K562 (cell line): ENCODE measurements around the gene NR5A2. TPM values are rescaled to one million over a fixed set of nuclear protein-coding genes. Genes with fewer than 3 reads are reported as not detected.

Experiments used
- ATAC-seq: fragments of 200-7000 bp; cut with Tn5 transposase; 3 replicates; pipeline ENCODE4 v1.9.1; 2020; ENCODE audit warnings: moderate library complexity
- BruUV-seq: library from RNA; stranded (reverse); fragments of 400-500 nt; replicated peaks from 2 replicates; lab custom pipeline; 2021; lab: Mats Ljungman, UMichigan
- CTCF ChIA-PET: fragments of 300-600 bp; formaldehyde crosslinking; extraction: SDS; loops from one replicate; lab custom pipeline; 2021; ENCODE audit warnings: low intra/inter-chr PET ratio; lab: Yijun Ruan, JAX
- POLR2A ChIA-PET: fragments of 300-600, 350-650 bp; sonication (Branson Sonifier 250); formaldehyde crosslinking; extraction: SDS; loops from one replicate; lab custom pipeline; 2021; ENCODE audit warnings: antibody characterized with exemption, inconsistent platforms; lab: Yijun Ruan, JAX
- DNase-seq, 4 experiments: peaks; one replicate each; pipeline versions ENCODE4 v3.0.0 to v3.0.0-alpha.2; 2011 to 2018; ENCODE audit warnings: low spot score in 3 of 4, mixed read lengths in 3 of 4; ENCODE audit errors: extremely low read depth in 1 of 4
- FAIRE-seq: peaks from 2 replicates; lab custom pipeline; 2011; peaks lifted over from hg19 to GRCh38; lab: Jason Lieb, UNC
- H2AFZ ChIP-seq: 2 replicates; pipeline ENCODE4 v1.6.0; 2011; ENCODE audit warnings: low read depth, low read length, control low read depth, inconsistent platforms
- H3K27ac ChIP-seq: fragments of 200-600 bp; 3 replicates; pipeline ENCODE4 v1.8.0; 2011; ENCODE audit warnings: low read depth, mild to moderate bottlenecking, control low read depth, inconsistent platforms, low read length, moderate library complexity, mixed read lengths; ENCODE audit errors: extremely low read depth
- H3K27me3 ChIP-seq, 2 experiments: fragments of 300-600 bp in 1 of 2; 2 replicates in 1 of 2; 3 replicates in 1 of 2; pipeline versions ENCODE4 v1.6.0 to v1.8.0; 2011; ENCODE audit warnings: inconsistent platforms in 2 of 2, low read length in 2 of 2, mild to moderate bottlenecking in 1 of 2, mixed read lengths in 1 of 2, moderate library complexity in 1 of 2; ENCODE audit not compliant: control insufficient read depth in 2 of 2, insufficient read depth in 2 of 2
- H3K36me3 ChIP-seq: fragments of 300-600 bp; 3 replicates; pipeline ENCODE4 v1.8.0; 2011; ENCODE audit warnings: mild to moderate bottlenecking, low read length, inconsistent platforms; ENCODE audit not compliant: control insufficient read depth, insufficient read depth
- H3K4me1 ChIP-seq, 2 experiments: fragments of 200-600 bp in 1 of 2; replicated peaks in 1 of 2; 2 replicates in 1 of 2; 3 replicates in 1 of 2; pipeline versions ENCODE4 v1.5.1 to v1.8.0; 2011; ENCODE audit warnings: inconsistent platforms in 2 of 2, low read length in 2 of 2, mild to moderate bottlenecking in 1 of 2, mixed read lengths in 1 of 2, moderate library complexity in 1 of 2; ENCODE audit not compliant: control insufficient read depth in 2 of 2, insufficient read depth in 2 of 2
- H3K4me2 ChIP-seq: 2 replicates; pipeline ENCODE4 v1.6.1; 2011; ENCODE audit warnings: low read length, control low read depth, inconsistent platforms, mixed read lengths; ENCODE audit not compliant: insufficient read depth
- H3K4me3 ChIP-seq: fragments of 200-600 bp; sonication (generic), shearing (Covaris generic); 2 replicates; pipeline ENCODE4 v1.5.1; 2016; ENCODE audit warnings: control low read depth, inconsistent platforms
- H3K79me2 ChIP-seq: fragments of 200-600 bp; 3 replicates; pipeline ENCODE4 v1.8.0; 2011; ENCODE audit warnings: low read length, inconsistent platforms; ENCODE audit not compliant: control insufficient read depth, insufficient read depth
- H3K9ac ChIP-seq, 2 experiments: 2 replicates each; pipeline versions ENCODE4 v1.6.0 to v1.6.1; 2011; ENCODE audit warnings: low read depth in 2 of 2, low read length in 2 of 2, control low read depth in 1 of 2, inconsistent platforms in 1 of 2, mild to moderate bottlenecking in 1 of 2, mixed read lengths in 1 of 2; ENCODE audit not compliant: insufficient read depth in 1 of 2
- H3K9me1 ChIP-seq: one replicate; pipeline ENCODE4 v1.6.0; 2011; ENCODE audit warnings: inconsistent platforms, mild to moderate bottlenecking, low read length, moderate library complexity; ENCODE audit not compliant: control insufficient read depth, insufficient read depth
- H3K9me3 ChIP-seq: replicated peaks from 2 replicates; pipeline ENCODE4 v1.5.1; 2011; ENCODE audit warnings: low read depth, low read length, inconsistent platforms; ENCODE audit not compliant: control insufficient read depth, insufficient read depth
- H4K20me1 ChIP-seq: replicated peaks from 2 replicates; pipeline ENCODE4 v1.6.1; 2011; ENCODE audit warnings: low read length, inconsistent platforms, mixed read lengths; ENCODE audit not compliant: control insufficient read depth, insufficient read depth
- ATF7 ChIP-seq: fragments of 450-650 bp; IDR thresholded peaks from 2 replicates; pipeline ENCODE4 v1.7.1; 2014; ENCODE audit warnings: mild to moderate bottlenecking, moderate library complexity
- CCAR2 ChIP-seq: fragments of 200-400 bp; formaldehyde crosslinking; IDR thresholded peaks from 2 replicates; pipeline ENCODE4 v1.6.1; 2017; ENCODE audit warnings: mild to moderate bottlenecking, low read depth, low read length
- EZH2 ChIP-seq: IDR thresholded peaks from 2 replicates; pipeline ENCODE4 v1.6.1; 2012; ENCODE audit warnings: low read depth, mild to moderate bottlenecking, inconsistent platforms, low read length, borderline replicate concordance
- HSF4 ChIP-seq: fragments of 250-450 bp; sonication (Bioruptor Pico); IDR thresholded peaks from 2 replicates; pipeline ENCODE4 v2.1.2; 2022; ENCODE audit warnings: mild to moderate bottlenecking, moderate library complexity, borderline replicate concordance
- KLF13 ChIP-seq: fragments of 450-650 bp; IDR thresholded peaks from 2 replicates; pipeline ENCODE4 v1.6.1; 2016; ENCODE audit warnings: missing genetic modification characterization, low read depth, mild to moderate bottlenecking, missing compliant biosample characterization, moderate library complexity, borderline replicate concordance
- SLC30A9 ChIP-seq: fragments of 250-450 bp; sonication (Bioruptor Pico); IDR thresholded peaks from 2 replicates; pipeline ENCODE4 v1.8.0; 2022; ENCODE audit warnings: mild to moderate bottlenecking, moderate library complexity
- ZNF586 ChIP-seq: fragments of 450-650 bp; formaldehyde crosslinking; conservative IDR thresholded peaks from 2 replicates; pipeline ENCODE4 v1.4.0; 2020; ENCODE audit warnings: mild to moderate bottlenecking, moderate library complexity
- WGBS: fragments of 100-300 bp; shearing (Covaris generic); methylation state at CpG from one replicate; pipeline ENCODE4 v1.1.6; 2016; ENCODE audit warnings: low coverage, mixed read lengths; ENCODE audit not compliant: insufficient coverage; ENCODE audit errors: missing lambda C conversion rate; 5-methylcytosine and 5-hydroxymethylcytosine counted together
- in situ Hi-C: fragments of 300-500 bp; cut with MboI; formaldehyde crosslinking; loops from 4 replicates; pipeline ENCODE4 v1.15.0; 2018; ENCODE audit warnings: inconsistent platforms, mixed read lengths
- intact Hi-C: fragments of 100-400 bp; cut with micrococcal nuclease; formaldehyde crosslinking; loops from 2 replicates; pipeline ENCODE4 v1.14.2; 2022
- polyA plus RNA-seq, 8 experiments: library from polyadenylated mRNA; depleted of rRNA in 4 of 8; stranded (reverse) in 5 of 8; unstranded in 3 of 8; fragments of >200 nt; fragmentation: Nextera tagmentation in 2 of 8; fragmentation: Illumina TruSeq in 1 of 8; extraction: Ambion mirVana in 2 of 8; extraction: Trizol in 1 of 8; gene quantifications; 2 replicates each; pipeline versions ENCODE4 v1.2.1 to v1.2.3, GENCODE V29; 2011 to 2014; ENCODE audit warnings: inconsistent platforms in 1 of 8, missing spikeins in 1 of 8
- total RNA-seq, 7 experiments: library from RNA; depleted of rRNA in 6 of 7; stranded (reverse); fragments of >200 nt in 6 of 7; fragmentation: Illumina TruSeq in 2 of 7; extraction: Trizol in 2 of 7; gene quantifications; 2 replicates each; pipeline versions ENCODE4 v1.2.1 to v1.2.3, GENCODE V29; 2011 to 2021; ENCODE audit warnings: low replicate concordance in 1 of 7
- TF ChIP-seq, protein P1 (sequence below): sonication (generic); formaldehyde crosslinking; IDR thresholded peaks from 2 replicates; pipeline ENCODE4 v1.8.0; 2022; ENCODE audit warnings: mild to moderate bottlenecking, missing genetic modification reagents, borderline replicate concordance

The NR5A2 gene
- total and polyA plus RNA-seq, 9 of the 15 experiments (the other 6 are each of a cell fraction or from before 2014, with no cell fraction given) = 0.13 to 0.40 (median 0.29) TPM

DNA sequence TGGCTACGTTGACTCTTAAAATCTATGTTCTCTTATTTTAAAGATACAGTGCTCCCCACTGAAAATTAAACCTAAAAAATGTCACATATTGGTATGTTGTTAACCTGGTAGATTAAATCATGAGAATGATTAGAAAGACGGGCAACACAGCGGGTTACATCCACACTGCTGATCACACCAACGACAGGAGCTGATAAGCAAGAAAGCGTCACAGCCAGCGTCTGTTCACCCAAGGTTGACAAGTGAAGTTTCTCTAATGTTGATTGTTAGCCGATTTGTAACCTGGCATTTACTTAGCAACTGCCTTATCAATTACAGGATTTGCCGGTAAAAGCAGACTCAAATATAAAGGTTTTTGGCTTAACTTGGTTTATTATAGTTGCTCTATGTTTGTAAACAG, 149.3 kb downstream of the NR5A2 start (continued):
- TF ChIP-seq SLC30A9 = no peak

DNA sequence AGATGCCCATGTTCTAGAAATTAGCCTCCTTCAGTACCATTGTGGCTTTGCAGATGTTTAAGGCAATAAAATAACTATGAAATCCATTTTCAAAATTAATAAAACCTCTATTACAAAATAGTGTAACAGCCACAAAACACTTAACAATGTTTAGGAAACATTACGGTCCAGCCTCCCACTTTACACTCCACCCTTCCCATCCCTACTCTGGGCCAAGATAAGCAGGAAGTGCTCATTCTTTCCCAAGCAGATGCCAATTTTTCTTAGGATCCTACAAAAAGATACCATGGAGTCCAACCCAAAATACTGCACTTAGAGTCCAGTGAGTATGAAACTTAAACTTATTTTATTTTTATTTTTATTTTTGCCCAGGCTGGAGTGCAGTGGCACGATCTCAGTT, 150.8 kb downstream of the NR5A2 start:
- no peaks in the 10 kb centered on the region for H4K20me1 ChIP-seq
- H3K4me2 ChIP-seq = no peak overlapping the region
- H2AFZ ChIP-seq = no peak overlapping the region
- peaks cover 0 to 7% of the 10 kb centered on the region in 2 experiments; a peak in 2 of 5 replicates for H3K4me1 ChIP-seq
- TF ChIP-seq HSF4 (CRISPR knock-in tag) (no peak), CCAR2 (no peak), EZH2 (no peak), KLF13 (tag) (no peak), ZNF586 (no peak), ATF7 (no peak)
- TF ChIP-seq, protein P1, sequence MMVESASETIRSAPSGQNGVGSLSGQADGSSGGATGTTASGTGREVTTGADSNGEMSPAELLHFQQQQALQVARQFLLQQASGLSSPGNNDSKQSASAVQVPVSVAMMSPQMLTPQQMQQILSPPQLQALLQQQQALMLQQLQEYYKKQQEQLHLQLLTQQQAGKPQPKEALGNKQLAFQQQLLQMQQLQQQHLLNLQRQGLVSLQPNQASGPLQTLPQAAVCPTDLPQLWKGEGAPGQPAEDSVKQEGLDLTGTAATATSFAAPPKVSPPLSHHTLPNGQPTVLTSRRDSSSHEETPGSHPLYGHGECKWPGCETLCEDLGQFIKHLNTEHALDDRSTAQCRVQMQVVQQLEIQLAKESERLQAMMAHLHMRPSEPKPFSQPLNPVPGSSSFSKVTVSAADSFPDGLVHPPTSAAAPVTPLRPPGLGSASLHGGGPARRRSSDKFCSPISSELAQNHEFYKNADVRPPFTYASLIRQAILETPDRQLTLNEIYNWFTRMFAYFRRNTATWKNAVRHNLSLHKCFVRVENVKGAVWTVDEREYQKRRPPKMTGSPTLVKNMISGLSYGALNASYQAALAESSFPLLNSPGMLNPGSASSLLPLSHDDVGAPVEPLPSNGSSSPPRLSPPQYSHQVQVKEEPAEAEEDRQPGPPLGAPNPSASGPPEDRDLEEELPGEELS (CRISPR knock-in tag) = no peak
- 0 out of 5 replicates have a peak, but pooled peaks cover 0 to 5% of the 10 kb centered on the region in 2 experiments for H3K27me3 ChIP-seq
- CTCF ChIA-PET = no interaction called here
- no peaks in the 10 kb centered on the region for H3K79me2 ChIP-seq
- no peaks in the 10 kb centered on the region for H3K36me3 ChIP-seq
- no peak overlapping the region for H3K9ac ChIP-seq
- in situ Hi-C loops (no loop called here), intact Hi-C loops (no loop called here)
- no peak overlapping the region for H3K27ac ChIP-seq
- no peak for FAIRE-seq
- BruUV-seq = no TSS peak
- H3K9me3 ChIP-seq = no peaks in the 10 kb centered on the region
- 64% methylated on average over 2 of the region's 2 CpGs for WGBS
- no peak for ATAC-seq
- H3K9me1 ChIP-seq = no peaks in the 10 kb centered on the region
- POLR2A ChIA-PET = no interaction called here
- H3K4me3 ChIP-seq = no peak overlapping the region
- no peak for DNase-seq
